ENCODE measurements around the gene MYRIP.
"Not testable (repeated sequence)": the region's sequence is repeated elsewhere in the genome, so short reads cannot be mapped to it uniquely, and the experiment has no call there.

MYRIP gene

GRCh38 chr3:39805650-39806049 lies 3.8 kb upstream of the MYRIP start:
- no peak overlapping the region for H3K4me3 ChIP-seq
- H3K27me3 ChIP-seq: peaks cover 20% of the 10 kb centered on the region
- no peak overlapping the region for H3K4me2 ChIP-seq
- peaks cover 14% of the 10 kb centered on the region for H3K9me3 ChIP-seq
- peaks cover 10% of the 10 kb centered on the region for H3K4me1 ChIP-seq
- H3K27ac ChIP-seq: no peak overlapping the region
- H3K36me3 ChIP-seq: no peaks in the 10 kb centered on the region
- peaks cover 6% of the 10 kb centered on the region; the same call in 1 of the 2 replicates for H4K20me1 ChIP-seq
- TF ChIP-seq Cebpa-rat (IDR thresholded peaks at IDR 0.05): no peak
- no peak overlapping the region for H3K9ac ChIP-seq

- Histone ChIP-seq H3K9ac (no peak overlapping the region), H3K27me3 (peaks cover 32% of the 10 kb centered on the region), H4K20me1 (peaks cover 9% of the 10 kb centered on the region; the same call in 1 of the 2 replicates), H3K36me3 (no peaks in the 10 kb centered on the region), H3K27ac (no peak overlapping the region), H3K4me3 (no peak overlapping the region), H3K9me3 (peaks cover 14% of the 10 kb centered on the region), H3K4me1 (peaks cover 15% of the 10 kb centered on the region), H3K4me2 (no peak overlapping the region)
- no peak for TF ChIP-seq Cebpa-rat (IDR thresholded peaks at IDR 0.05)
These were observed 2.6 kb upstream of the MYRIP start for GRCh38 chr3:39806820-39807219.

GRCh38 chr3:39808467-39809180 lies 785 bp upstream of the MYRIP start:
- Histone ChIP-seq H4K20me1 (peaks cover 9% of the 10 kb centered on the region; the same call in 1 of the 2 replicates), H3K4me3 (peak overlapping the region; percentile 77), H3K9me3 (peaks cover 5% of the 10 kb centered on the region; the same call in 1 of the 2 replicates), H3K9ac (no peak overlapping the region; the same call in 1 of the 2 replicates), H3K4me1 (peaks cover 15% of the 10 kb centered on the region), H3K4me2 (peak overlapping the region; percentile 100), H3K27ac (no peak overlapping the region), H3K36me3 (no peaks in the 10 kb centered on the region), H3K27me3 (peaks cover 35% of the 10 kb centered on the region)
- TF ChIP-seq Cebpa-rat (IDR thresholded peaks at IDR 0.05): no peak

GRCh38 chr3:39809995-39810595 lies 686 bp downstream of the MYRIP start:
- H3K27me3 ChIP-seq: peaks cover 35% of the 10 kb centered on the region
- H3K27ac ChIP-seq: no peak overlapping the region
- no peak for TF ChIP-seq Cebpa-rat (IDR thresholded peaks at IDR 0.05)
- peak overlapping the region; percentile 100 for H3K4me2 ChIP-seq
- peak overlapping the region; percentile 77 for H3K4me3 ChIP-seq
- peak overlapping the region; percentile 71; the same call in 1 of the 2 replicates for H3K9ac ChIP-seq
- peaks cover 15% of the 10 kb centered on the region for H3K4me1 ChIP-seq
- no peaks in the 10 kb centered on the region for H3K9me3 ChIP-seq
- no peaks in the 10 kb centered on the region for H3K36me3 ChIP-seq
- peaks cover 9% of the 10 kb centered on the region; the same call in 1 of the 2 replicates for H4K20me1 ChIP-seq

- peaks cover 15% of the 10 kb centered on the region for H3K4me1 ChIP-seq
- peaks cover 9% of the 10 kb centered on the region; the same call in 1 of the 2 replicates for H4K20me1 ChIP-seq
- no peak overlapping the region for H3K27ac ChIP-seq
- no peaks in the 10 kb centered on the region for H3K36me3 ChIP-seq
- peak overlapping the region; percentile 100 for H3K4me2 ChIP-seq
- no peak overlapping the region for H3K9ac ChIP-seq
- peaks cover 35% of the 10 kb centered on the region for H3K27me3 ChIP-seq
- TF ChIP-seq Cebpa-rat (IDR thresholded peaks at IDR 0.05): no peak
- H3K9me3 ChIP-seq: no peaks in the 10 kb centered on the region
- peak overlapping the region; percentile 77 for H3K4me3 ChIP-seq
These were observed 1.3 kb downstream of the MYRIP start for GRCh38 chr3:39810647-39811161.

- Histone ChIP-seq H3K4me1 (peaks cover 15% of the 10 kb centered on the region), H3K27ac (no peak overlapping the region), H3K36me3 (no peaks in the 10 kb centered on the region), H3K9me3 (no peaks in the 10 kb centered on the region), H3K9ac (no peak overlapping the region), H4K20me1 (peaks cover 9% of the 10 kb centered on the region; the same call in 1 of the 2 replicates), H3K4me3 (no peak overlapping the region), H3K4me2 (no peak overlapping the region), H3K27me3 (peaks cover 35% of the 10 kb centered on the region)
- TF ChIP-seq Cebpa-rat (IDR thresholded peaks at IDR 0.05): no peak
These were observed 2.2 kb downstream of the MYRIP start for GRCh38 chr3:39811561-39811960.

- Histone ChIP-seq H3K9me3 (no peaks in the 10 kb centered on the region), H3K36me3 (no peaks in the 10 kb centered on the region), H3K4me3 (no peak overlapping the region), H3K4me1 (peaks cover 15% of the 10 kb centered on the region), H3K4me2 (no peak overlapping the region), H3K27ac (no peak overlapping the region), H3K27me3 (peaks cover 35% of the 10 kb centered on the region), H4K20me1 (peaks cover 9% of the 10 kb centered on the region; the same call in 1 of the 2 replicates), H3K9ac (no peak overlapping the region)
- TF ChIP-seq Cebpa-rat (IDR thresholded peaks at IDR 0.05): no peak
These were observed 3.1 kb downstream of the MYRIP start for GRCh38 chr3:39812537-39812936.

- peaks cover 15% of the 10 kb centered on the region for H3K4me1 ChIP-seq
- TF ChIP-seq Cebpa-rat (IDR thresholded peaks at IDR 0.05): no peak
These were observed 4.6 kb downstream of the MYRIP start for GRCh38 chr3:39814007-39814406.

GRCh38 chr3:39819899-39820298 lies 10.5 kb downstream of the MYRIP start:
- Histone ChIP-seq H4K20me1 (no peaks in the 10 kb centered on the region), H3K4me3 (no peak overlapping the region), H3K9me3 (no peaks in the 10 kb centered on the region), H3K27me3 (no peaks in the 10 kb centered on the region), H3K4me1 (no peaks in the 10 kb centered on the region), H3K36me3 (no peaks in the 10 kb centered on the region), H3K9ac (no peak overlapping the region), H3K4me2 (no peak overlapping the region), H3K27ac (no peak overlapping the region)
- no peak for TF ChIP-seq Cebpa-rat (IDR thresholded peaks at IDR 0.05)

More at GRCh38 chr3:39814007-39814406, 4.6 kb downstream of the MYRIP start:
- H3K9ac ChIP-seq: no peak overlapping the region
- no peak overlapping the region for H3K4me2 ChIP-seq
- peaks cover 30% of the 10 kb centered on the region for H3K27me3 ChIP-seq
- no peak overlapping the region for H3K4me3 ChIP-seq
- no peak overlapping the region for H3K27ac ChIP-seq
- H4K20me1 ChIP-seq: peaks cover 9% of the 10 kb centered on the region; the same call in 1 of the 2 replicates
- no peaks in the 10 kb centered on the region for H3K9me3 ChIP-seq
- H3K36me3 ChIP-seq: no peaks in the 10 kb centered on the region

GRCh38 chr3:39833764-39834163 lies 24.4 kb downstream of the MYRIP start:
- not testable (repeated sequence) for H4K20me1 ChIP-seq, H3K4me2 ChIP-seq, H3K9ac ChIP-seq, H3K27me3 ChIP-seq, H3K27ac ChIP-seq, H3K36me3 ChIP-seq, H3K4me1 ChIP-seq, H3K4me3 ChIP-seq
- 0 out of 2 replicates have a peak, but pooled peaks cover 10% of the 10 kb centered on the region for H3K9me3 ChIP-seq
